Measurements from ENCODE around the gene THSD7B.
A peak's percentile ranks its signal among the peaks of the same experiment; 100 is the strongest.

Gene THSD7B

DNA sequence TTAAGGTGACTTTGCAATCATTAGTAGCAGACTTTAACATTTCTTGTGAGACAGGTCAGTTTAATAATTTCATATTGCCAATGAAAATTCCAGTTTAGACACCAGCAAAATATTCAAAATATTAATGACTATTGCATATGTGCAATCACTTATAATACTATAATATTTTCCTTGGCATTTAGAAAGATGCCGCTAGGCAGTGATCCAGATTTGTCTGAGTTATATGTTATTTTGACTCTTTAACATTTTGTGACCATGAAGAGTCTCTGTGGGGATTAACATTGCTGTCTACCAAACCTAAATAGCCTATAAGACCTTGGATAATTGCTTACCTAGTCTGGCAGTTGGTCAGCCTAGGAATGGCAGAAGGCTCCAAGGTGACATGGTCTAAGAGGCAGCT lies 389.6 kb downstream of the THSD7B start:
- DNase-seq (ENCODE audit: low spot score), result no peak

GRCh38 chr2:137155356-137156104 lies 390.2 kb downstream of the THSD7B start:
- no peak for DNase-seq (ENCODE audit: low spot score)

- DNase-seq (ENCODE audit: low spot score), result no peak
Observed at GRCh38 chr2:137156221-137156844, 391.0 kb downstream of the THSD7B start.

DNA sequence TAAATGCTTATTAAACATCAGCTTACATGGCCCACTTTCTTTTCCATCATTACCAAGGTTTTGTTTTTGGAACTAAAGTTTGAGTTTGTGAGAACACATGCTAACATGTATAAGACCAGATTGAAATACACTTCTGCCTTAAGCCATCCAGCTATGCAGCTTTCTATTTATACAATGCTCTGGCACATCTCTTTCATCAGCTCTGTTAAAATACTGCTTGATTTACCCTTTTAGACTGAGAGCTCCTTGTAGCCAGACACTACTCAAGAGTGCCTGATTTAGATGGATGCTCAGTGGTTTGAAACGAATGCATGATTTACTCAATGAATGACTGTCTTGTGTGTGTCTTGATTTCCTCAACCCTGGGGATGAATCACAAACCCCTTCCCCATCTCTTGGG lies 392.5 kb downstream of the THSD7B start:
- DNase-seq (ENCODE audit: low spot score), result no peak

- no peak for DNase-seq (ENCODE audit: low spot score)
Observed at GRCh38 chr2:137161250-137161649, 395.9 kb downstream of the THSD7B start.

DNA sequence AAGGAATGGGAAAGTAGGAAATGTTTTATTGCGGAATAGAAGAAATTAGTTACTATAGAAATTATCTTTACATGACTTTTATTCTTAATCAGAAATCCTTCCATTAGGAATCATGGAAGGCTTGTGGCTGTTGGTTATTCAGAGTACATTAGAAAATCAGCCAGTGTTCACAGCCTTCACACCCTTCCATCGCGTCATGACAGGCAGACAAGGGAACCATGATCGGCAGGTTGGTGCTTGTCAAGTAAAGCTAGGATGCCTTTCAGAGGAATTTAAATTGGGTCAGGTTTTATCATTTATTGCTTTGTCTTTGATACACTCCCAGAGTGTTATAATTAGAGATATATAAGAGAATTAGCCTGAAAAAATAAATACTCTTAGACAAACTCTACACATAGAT lies 400.6 kb downstream of the THSD7B start:
- DNase-seq (ENCODE audit: low spot score), result no peak

DNA sequence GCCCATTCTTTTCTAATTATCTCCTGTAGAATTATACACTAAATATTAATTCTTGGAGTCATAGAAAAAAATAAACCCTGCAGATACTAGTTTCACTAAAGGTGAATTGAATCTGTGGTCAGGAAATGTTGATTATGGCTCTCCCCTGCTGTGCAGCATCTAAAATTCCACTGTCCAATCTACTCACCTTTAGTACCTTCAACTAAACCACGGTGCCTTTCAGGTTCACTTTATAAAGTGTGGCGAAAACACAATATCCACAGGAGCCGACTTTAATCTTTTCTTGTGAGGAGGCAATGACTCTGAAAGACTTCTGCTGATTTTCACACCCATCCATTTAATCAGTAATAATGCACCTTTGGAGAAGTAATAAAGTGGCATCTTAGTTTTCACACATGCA lies 402.3 kb downstream of the THSD7B start:
- no peak for DNase-seq (ENCODE audit: low spot score)

DNA sequence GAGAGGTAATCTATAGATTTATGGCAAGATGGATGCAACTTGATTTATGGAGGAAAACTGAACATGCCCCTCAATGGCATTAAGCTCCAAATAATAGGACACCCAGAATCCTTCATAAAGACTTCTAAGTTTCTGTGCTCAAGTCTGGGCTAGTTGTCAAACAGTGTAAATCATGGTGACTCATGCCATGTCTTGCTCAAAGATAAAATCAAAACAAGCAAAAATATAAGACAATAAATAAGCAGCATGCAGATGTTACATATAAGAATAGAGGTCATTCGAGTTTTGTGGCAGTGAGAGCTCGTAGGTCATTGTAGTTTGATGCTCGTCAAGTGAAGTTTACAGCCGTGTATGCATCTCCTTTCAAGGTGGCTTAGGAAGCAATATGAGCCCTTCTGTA lies 403.2 kb downstream of the THSD7B start:
- DNase-seq (ENCODE audit: low spot score), result no peak

DNA sequence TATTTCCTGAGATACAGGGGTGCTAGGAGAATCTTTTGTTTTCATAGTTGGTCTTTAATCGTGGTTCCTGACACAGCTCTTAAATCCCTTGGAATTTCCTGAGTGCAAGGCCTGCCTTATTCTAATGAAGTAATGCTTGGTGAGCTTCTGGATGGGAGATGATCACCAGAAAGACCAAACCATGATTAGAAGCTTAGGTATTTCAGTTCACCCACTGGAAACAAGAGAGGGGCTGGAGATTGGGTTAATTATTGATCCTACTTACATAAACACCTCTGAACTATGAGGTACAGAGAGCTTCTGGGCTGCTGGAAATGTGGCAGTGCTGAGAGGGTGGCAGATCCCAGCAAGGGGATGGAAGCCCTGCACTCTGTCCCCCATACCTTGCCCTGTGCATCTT lies 406.8 kb downstream of the THSD7B start:
- no peak for DNase-seq (ENCODE audit: low spot score)

GRCh38 chr2:137173463-137173862 lies 408.1 kb downstream of the THSD7B start:
- peak; percentile 4 for DNase-seq (ENCODE audit: low spot score)

- no peak for DNase-seq (ENCODE audit: low spot score)
Observed at GRCh38 chr2:137175246-137175645, 409.9 kb downstream of the THSD7B start.

DNA sequence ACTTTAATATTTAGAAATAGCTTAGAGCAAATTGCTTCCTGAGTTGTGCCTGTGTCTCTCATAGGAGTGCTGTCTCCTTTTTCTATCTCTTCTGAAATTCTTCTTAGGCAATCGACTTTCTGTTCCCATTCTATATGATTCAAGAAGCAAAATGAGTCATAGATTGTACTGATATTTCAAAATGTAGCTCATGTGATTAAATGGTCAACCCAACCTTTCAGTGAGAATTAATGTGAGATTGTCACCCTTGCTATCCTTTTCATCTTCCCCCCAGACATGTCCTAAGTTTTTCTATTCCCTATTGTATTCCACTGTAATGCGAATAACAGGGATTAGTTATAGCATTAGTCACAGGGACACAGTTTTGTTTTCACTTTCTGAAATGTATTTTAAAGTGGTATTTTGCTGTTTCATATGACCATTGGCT lies 413.6 kb downstream of the THSD7B start:
- DNase-seq (ENCODE audit: low spot score), result no peak

- DNase-seq (ENCODE audit: low spot score), result no peak
Observed at GRCh38 chr2:137179542-137179941, 414.2 kb downstream of the THSD7B start.

- no peak for DNase-seq (ENCODE audit: low spot score)
Observed at GRCh38 chr2:137180012-137180411, 414.7 kb downstream of the THSD7B start.

DNA sequence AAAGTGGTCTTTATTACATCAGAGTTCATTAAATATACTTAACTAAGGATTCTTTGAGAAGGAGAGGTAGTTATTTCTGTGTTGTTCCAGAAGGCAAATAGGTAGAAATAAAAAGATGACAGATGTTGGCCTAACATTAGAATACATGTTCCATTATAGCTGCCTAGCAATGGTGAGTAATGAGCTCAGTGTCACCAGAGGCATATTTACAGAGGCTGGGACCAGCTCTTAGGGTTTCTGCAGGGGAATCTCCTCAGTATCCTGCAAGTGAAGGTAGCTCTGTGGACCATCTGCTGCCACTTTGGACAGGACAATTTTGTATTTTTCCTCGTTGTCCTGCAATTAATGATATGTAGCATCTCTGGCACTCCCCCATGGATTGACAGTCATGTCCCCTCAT lies 416.0 kb downstream of the THSD7B start:
- DNase-seq (ENCODE audit: low spot score), result no peak

DNA sequence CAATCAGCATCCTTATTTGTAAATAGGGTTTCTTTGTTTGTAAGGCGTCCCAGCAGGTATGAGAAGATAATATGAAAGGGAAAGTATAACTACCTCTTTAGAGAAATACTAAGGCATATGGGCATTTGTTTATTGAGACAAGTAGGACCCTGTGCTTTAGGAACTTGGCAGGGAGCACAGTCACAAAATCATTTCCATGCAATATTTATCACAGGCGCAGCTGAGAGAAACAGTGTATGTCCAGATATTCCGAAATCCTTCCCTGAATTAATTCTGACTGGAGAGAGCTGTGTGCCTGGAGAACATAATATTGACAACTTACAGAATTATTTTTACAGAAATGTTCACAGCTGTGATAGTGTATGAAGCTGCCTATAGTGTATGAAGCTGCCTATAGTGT lies 416.7 kb downstream of the THSD7B start:
- no peak for DNase-seq (ENCODE audit: low spot score)

- DNase-seq (ENCODE audit: low spot score), result no peak
Observed at GRCh38 chr2:137183206-137183898, 418.0 kb downstream of the THSD7B start.

DNA sequence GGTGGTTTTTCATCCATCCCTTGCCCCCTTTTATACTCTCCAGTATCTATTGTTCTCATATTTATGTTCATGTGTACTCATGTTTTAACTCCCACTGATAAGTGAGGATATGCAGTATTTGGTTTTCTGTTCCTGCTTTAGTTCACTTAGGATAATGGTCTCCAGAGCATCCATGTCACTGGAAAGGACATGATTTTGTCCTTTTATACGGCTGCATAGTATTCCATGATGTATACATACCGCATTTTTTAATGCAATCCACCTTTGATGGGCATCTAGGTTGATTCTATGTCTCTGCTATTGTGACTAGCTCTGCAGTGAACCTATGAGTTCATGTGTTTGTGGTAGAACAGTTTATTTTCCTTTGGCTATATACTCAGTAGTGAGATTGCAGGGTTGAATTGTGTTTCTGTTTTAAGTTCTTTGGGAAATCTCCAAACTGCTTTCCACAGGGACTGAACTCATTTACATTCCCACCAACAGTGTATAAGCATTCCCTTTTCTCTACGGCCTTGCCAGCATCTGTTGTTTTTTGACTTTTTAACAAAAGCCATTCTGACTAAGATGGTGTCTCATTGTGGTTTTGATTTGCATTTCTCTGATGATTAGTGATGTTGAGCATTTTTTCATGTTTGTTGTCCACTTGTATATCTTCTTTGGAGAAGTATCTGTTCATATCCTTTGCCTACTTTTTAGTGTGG lies 420.2 kb downstream of the THSD7B start:
- no peak for DNase-seq (ENCODE audit: low spot score)

- DNase-seq (ENCODE audit: low spot score), result no peak
Observed at GRCh38 chr2:137187216-137187615, 421.9 kb downstream of the THSD7B start.

DNA sequence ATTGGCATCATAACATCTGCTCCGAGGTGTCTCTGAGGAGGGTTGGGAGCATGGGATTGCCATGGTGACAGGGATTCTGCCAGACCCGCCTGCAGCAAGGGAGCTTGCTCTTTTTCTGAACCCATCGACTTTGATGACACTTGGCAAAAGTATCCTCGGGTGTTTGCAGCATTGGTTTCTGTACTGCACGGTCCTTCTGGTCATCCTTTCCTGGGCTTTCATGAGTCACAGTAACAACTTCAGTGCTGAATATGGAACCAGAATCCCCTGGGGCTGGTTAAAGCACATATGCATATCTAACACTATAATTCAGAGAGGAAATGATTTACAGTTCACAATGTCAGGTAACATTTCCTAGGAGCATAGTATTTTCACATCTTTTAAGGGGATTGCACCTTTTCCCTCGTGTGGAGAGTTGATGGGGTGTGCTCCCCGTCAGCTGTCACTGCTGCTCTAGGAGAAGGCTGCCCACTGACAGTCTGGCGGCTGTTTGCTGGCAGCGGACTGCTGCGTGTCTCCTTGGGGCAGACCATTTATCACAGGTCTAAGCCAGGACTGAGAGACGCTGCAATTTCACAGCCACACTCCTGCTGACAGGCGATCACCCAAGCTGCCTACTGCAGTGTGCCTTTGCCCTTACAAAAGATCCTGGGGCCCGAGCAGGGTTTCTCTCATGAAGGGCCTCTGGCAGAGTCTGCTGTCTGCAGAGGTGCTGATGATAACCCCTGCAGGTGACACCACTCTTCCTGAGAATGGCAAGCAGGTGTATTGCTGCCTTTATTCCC lies 425.3 kb downstream of the THSD7B start:
- no peak for DNase-seq (ENCODE audit: low spot score)

- no peak for DNase-seq (ENCODE audit: low spot score)
Observed at GRCh38 chr2:137192366-137193310, 427.3 kb downstream of the THSD7B start.

All from HuH-7 (cell line).